Measurements from ENCODE around the gene TBC1D22A.

TBC1D22A gene

DNA sequence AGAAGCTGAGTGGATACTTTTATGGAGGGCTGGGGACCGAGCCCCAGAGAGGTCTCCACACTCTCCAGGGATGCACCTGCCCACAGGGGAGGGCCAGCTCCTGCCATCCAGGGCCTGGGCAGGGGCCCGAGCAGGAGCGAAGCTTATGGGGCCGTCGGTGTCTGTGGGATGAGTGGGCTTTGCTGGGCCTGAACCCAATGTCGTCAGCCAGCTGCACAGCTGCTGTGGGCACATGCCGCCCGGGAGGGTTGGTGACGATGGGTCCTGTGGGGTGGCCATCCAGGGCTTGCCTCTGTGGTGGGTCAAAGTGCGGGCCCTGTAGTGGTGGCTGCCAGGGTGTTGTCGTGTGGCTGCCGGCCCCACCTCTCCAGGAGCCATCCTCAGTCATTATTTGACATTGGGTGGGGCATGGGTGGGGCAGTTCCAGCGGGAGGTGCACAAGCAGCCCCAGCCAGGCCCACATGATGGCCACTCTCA is 447.1 kb downstream of the TBC1D22A start:
- DNase-seq: no peak

DNA sequence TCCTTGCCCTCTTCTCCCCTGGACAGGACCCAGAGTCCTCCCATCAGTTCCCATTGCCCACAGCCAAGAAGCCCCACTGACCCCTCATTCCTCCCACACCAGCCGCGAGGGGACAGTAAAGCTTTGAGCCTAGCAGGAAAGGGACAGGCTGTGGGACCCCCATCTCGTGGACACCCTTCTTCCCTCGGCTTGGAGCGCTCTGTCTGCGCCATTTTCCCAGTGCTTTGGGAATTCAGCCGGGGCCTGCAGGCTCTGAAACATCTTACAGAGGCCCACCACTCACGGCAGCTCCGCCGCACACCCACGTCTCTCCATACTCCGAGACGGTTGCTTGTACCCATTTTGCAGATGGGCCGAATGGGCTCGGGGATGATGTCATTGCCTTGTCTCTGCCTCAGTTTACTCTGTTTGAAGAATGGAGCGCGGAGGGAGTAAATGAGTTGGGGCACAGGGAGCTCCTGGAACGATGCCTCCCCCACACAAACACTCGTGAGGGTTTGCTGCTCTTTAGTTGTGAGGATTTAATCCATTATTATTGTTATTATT is 447.7 kb downstream of the TBC1D22A start:
- DNase-seq: no peak

DNA sequence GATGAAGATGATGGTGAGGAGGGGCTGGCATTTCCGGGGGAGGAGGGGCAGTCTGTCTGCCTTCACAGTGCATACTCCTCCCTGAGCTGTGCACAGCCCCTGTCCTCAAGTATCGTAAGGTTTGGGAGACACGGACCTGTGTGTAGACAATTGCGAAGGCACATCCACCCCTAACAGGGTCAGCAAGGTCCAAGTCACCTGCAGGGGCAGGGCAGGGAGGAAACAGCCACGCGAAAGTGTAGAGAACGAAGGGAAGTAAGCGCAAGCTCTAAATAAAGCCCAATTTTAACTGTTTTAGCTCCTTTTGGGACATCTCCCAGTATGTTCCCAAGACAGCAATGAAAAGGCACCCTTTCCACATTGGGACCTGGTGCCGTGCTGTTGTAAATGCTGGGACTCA is 448.2 kb downstream of the TBC1D22A start:
- DNase-seq: no peak

DNA sequence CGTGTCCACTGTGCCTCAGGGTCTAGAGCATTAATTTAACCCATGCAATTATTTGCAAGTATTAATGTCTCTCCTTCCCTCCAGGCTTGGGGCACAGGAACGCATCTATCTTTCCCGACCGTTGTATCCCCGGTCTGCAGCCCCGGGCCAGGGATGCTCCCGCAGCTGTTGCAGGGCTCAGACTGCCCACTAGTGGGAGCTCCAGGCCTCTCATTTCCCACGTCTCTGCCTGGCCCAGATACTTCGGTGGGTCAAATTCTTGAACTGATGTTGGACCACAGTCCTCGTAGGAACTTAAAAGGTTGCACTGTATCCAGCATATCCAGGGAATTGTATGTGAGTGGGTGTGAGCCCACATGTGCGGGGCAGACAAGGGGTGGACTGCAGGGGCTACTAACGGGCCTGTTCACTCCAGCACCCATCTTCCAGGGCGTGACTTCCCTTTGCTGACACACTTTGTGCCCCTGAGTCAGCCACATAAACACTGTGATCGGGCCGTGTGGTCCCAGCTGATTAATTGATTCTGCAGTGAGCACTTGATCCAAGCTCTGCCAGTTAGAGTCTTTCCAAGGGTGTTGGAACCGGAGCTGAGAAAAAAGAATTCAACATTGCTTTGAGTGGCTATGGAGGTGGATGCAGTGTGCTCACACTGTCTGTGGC is 451.3 kb downstream of the TBC1D22A start:
- no peak for DNase-seq

DNA sequence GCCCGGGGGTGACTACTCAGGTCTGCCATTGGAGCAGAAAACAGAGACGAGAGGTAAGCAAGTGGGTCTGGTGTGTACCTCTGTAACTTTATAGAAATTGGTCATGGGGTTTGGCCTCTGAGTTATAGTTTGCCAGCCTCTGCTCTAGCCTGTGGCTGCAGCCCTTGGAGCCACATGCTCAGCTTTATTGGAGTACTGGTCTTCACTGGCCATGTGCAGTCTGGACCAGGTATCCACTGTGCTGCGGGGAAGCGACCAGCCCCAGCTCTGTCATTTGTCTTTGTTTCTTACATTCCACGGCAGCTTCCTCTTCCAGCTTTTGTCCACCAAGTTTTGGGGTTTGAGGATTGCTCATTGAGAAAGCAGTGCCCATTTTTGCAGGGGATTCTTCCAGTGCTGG is 453.4 kb downstream of the TBC1D22A start:
- DNase-seq: no peak

DNA sequence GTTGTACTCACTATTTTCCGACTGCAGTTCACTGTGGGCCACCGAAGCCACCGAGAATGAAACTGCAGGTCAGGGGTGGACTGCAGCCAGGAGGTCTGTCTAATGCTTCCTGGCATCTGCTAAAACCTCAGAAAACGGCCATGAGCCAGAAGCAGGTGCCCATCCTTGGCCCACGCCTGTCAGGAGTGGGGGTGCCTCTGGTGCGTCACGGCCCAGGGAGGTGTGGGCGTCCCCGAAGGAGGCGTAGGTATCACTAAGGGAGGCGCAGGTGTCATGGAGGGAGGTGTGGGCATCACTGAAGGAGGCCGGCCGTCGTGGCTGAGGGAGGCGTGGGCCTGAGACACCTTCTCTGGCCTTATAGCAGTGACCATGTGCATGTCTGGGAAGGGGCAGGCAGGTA is 456.2 kb downstream of the TBC1D22A start:
- no peak for DNase-seq

DNA sequence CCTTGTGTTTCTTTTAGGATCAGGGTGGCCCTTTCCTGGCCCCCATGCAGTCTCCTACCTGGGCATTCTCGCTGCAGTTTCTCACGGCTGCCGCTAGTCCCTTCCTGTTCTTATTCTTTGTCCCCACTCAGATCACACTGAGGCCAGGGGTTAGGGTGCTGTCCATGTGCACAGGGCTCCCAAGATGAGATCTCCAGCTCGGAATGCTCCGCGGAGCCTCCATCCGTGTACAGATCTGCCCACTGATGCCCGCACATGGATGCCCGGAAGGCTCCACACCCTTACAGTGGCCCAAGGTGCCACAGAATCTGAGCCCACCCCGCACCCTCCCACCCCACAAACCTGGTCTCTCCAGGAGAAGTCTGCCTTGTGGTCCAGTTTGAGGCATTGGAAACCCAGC is 457.3 kb downstream of the TBC1D22A start:
- DNase-seq: no peak

DNA sequence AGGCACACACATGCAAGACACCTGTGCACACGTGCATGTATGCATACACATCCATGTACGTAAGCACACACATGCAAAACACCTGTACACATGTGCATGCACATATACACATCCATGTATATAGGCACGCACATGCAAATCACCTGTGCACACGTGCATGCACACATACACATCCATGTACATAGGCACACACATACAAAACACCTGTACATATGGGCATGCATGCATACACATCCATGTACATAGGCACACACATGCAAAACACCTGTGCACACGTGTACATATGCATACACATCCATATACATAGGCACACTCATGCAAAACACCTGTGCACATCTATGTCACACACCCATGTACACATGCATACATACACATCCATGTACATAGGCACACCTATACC is 458.3 kb downstream of the TBC1D22A start:
- DNase-seq: no peak

DNA sequence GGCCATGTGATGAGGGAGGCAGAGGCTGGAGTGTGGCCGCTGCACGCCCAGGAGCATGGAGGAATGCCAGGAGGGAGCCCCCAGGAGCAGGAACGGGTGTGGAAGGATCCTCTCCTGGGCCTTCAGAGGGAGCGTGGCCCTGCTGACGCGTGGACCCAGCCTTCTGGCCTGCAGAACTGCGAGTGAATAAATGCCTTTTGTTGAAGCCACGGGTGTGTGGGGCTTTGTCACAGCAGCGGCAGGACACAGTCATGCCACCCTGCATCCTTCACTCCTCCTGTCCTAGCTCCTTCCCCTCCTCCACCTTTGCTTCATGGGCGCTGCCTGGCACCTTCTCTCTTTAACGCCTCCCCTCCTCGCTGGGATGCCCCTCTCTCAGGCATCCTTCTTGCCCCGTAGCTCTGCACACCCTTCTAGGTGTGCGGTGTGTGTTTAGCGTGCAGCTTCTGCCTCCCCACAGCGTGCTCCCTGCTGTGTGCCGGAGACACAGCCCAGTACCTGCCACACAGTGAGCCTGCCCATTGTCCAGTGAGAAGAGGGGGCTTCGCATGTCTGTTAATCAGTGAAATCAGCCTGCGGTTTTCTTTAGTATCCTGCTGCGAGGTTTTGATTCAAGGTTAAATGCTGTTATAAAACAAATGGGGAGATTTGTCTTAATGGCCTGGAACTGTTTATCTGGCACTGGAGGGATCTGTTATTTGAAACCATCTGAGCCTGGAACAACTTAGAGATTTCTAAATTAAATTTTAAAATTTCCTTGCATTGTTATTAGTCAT is 459.6 kb downstream of the TBC1D22A start:
- DNase-seq: peak; percentile 10

Data from eye (tissue), 1 donor.